Kidney (tissue), 14 donors: ENCODE results near the gene ATP8A2. TPM values are rescaled to one million over a fixed set of nuclear protein-coding genes. Genes with fewer than 3 reads are reported as not detected.
"Not testable (repeated sequence)": the region's sequence is repeated elsewhere in the genome, so short reads cannot be mapped to it uniquely, and the experiment has no call there.

Experiments
- DNase-seq, 5 donors: peaks; one replicate each; pipeline ENCODE4 v3.0.0-alpha.2; 2013 to 2020
- FAIRE-seq: peaks from 2 replicates; lab custom pipeline; 2012; peaks lifted over from hg19 to GRCh38; lab: Jason Lieb, UNC
- H3K27ac ChIP-seq, 2 donors: one replicate each; pipeline ENCODE4 v1.7.0; 2013; ENCODE audit warnings: low read depth in 2 of 2, low read length in 2 of 2, inconsistent platforms in 1 of 2
- H3K27me3 ChIP-seq: one replicate; pipeline ENCODE4 v1.7.1; 2013; ENCODE audit warnings: low read length, inconsistent platforms; ENCODE audit not compliant: control insufficient read depth, insufficient read depth
- H3K36me3 ChIP-seq, 3 donors: one replicate each; pipeline versions ENCODE4 v1.7.0 to v1.7.1; 2013; ENCODE audit warnings: low read length in 3 of 3, control low read depth in 1 of 3, inconsistent platforms in 1 of 3; ENCODE audit not compliant: insufficient read depth in 3 of 3, control insufficient read depth in 2 of 3
- H3K4me1 ChIP-seq, 3 donors: one replicate each; pipeline versions ENCODE4 v1.7.0 to v1.7.1; 2013; ENCODE audit warnings: low read length in 3 of 3, inconsistent platforms in 1 of 3, low read depth in 1 of 3; ENCODE audit not compliant: control insufficient read depth in 2 of 3, insufficient read depth in 2 of 3
- H3K4me3 ChIP-seq, 3 donors: one replicate each; pipeline versions ENCODE4 v1.7.0 to v1.8.1; 2013; ENCODE audit warnings: low read length in 3 of 3, control low read depth in 1 of 3, inconsistent platforms in 1 of 3
- H3K9ac ChIP-seq, 3 donors: one replicate each; pipeline versions ENCODE4 v1.7.0 to v1.7.1; 2013; ENCODE audit warnings: low read length in 3 of 3, control low read depth in 1 of 3, inconsistent platforms in 1 of 3
- H3K9me3 ChIP-seq, 3 donors: one replicate each; pipeline versions ENCODE4 v1.7.0 to v1.7.1; 2013; ENCODE audit warnings: low read length in 3 of 3, control low read depth in 1 of 3, inconsistent platforms in 1 of 3; ENCODE audit not compliant: control insufficient read depth in 2 of 3, insufficient read depth in 1 of 3
- intact Hi-C: fragments of 100-400 bp; cut with DNase I; formaldehyde crosslinking; loops from one replicate; pipeline ENCODE4 v1.11.1; 2022
- polyA plus RNA-seq: library from polyadenylated mRNA; stranded (reverse); fragments of 350-450 nt; fragmentation: Illumina TruSeq; extraction: RNeasy Lipid Tissue Mini Kit (QIAGEN cat#74804); gene quantifications from one replicate; pipeline ENCODE4 v1.2.3, GENCODE V29; 2014; ENCODE audit warnings: low read depth, low replicate concordance; ENCODE audit not compliant: insufficient read depth
- total RNA-seq: library from RNA; stranded (reverse); fragmentation: NEBNext Ultra II Directional; extraction: Animal tissue kit (Norgen Biotek cat#: 25700); gene quantifications from one replicate; pipeline ENCODE4 v1.2.1, GENCODE V29; 2021
- TF ChIP-seq, protein P1 (sequence below): IDR thresholded peaks from 3 replicates; pipeline ENCODE4 v1.5.1; 2012; ENCODE audit warnings: mild to moderate bottlenecking, moderate library complexity, borderline replicate concordance; ENCODE audit not compliant: insufficient read depth; ENCODE audit errors: extremely low read depth
- donor health status: control.
- donor health status: control.
- donor health status: control.
- donor health status: control.
- donor health status: control.
- donor health status: DM: yes; HTN: yes; CAD: no.
- donor health status: Normal renal cell carcinoma (clear cell type).

ATP8A2 gene
- total and polyA plus RNA-seq, 2 donors from 2014 or later = 0.50 to 0.73 TPM

GRCh38 chr13:26061947-26062346 is 690.2 kb downstream of the ATP8A2 start:
- intact Hi-C loops = loop anchor here (5.0 kb wide), 1 partner anchor 485 kb away; no protein-coding TSS in a partner anchor
- no peaks in the 10 kb centered on the region for H3K27me3 ChIP-seq
- DNase-seq (peak in 3 of 5 donors; percentile 33 to 81 (median 80)), FAIRE-seq (no peak)
- H3K9ac ChIP-seq = no peak overlapping the region
- H3K36me3 ChIP-seq = no peaks in the 10 kb centered on the region
- no peak overlapping the region for H3K4me3 ChIP-seq
- no peaks in the 10 kb centered on the region for H3K9me3 ChIP-seq
- no peak overlapping the region for H3K27ac ChIP-seq
- TF ChIP-seq, protein P1, sequence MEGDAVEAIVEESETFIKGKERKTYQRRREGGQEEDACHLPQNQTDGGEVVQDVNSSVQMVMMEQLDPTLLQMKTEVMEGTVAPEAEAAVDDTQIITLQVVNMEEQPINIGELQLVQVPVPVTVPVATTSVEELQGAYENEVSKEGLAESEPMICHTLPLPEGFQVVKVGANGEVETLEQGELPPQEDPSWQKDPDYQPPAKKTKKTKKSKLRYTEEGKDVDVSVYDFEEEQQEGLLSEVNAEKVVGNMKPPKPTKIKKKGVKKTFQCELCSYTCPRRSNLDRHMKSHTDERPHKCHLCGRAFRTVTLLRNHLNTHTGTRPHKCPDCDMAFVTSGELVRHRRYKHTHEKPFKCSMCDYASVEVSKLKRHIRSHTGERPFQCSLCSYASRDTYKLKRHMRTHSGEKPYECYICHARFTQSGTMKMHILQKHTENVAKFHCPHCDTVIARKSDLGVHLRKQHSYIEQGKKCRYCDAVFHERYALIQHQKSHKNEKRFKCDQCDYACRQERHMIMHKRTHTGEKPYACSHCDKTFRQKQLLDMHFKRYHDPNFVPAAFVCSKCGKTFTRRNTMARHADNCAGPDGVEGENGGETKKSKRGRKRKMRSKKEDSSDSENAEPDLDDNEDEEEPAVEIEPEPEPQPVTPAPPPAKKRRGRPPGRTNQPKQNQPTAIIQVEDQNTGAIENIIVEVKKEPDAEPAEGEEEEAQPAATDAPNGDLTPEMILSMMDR = no peak
- H3K4me1 ChIP-seq = peaks cover 0 to 3% (median 0%) of the 10 kb centered on the region in 3 donors

DNA sequence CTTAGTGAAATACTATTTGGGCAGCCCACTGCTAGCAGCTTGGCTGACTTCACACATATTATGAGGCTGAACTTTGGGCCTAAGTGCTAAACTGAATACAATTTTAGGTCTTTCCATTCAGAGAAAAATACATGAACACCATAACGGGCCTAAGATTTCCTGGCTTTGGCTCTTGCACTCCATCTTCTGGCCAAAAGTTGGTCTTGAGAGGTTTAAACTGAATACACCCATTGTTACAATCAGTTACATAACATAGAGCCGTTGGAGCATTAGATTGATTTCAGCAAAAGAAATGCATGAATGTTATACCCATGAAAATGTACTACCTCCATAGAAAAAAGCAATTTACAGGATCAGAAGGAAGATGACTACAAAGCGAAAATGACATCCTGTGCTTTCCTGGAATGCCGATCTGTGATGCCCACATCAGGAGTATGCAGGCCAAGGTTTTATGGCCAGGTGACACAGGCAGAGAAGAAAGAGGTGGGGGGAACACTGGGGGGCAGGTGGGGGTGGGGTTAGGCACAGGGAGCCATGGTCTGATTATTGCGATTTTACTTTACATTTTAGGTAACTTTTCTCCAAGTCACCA is 691.2 kb downstream of the ATP8A2 start:
- no peaks in the 10 kb centered on the region for H3K36me3 ChIP-seq
- intact Hi-C loops = loop anchor here (5.0 kb wide), 1 partner anchor 486 kb away; no protein-coding TSS in a partner anchor
- no peak overlapping the region for H3K27ac ChIP-seq
- FAIRE-seq (peak; percentile 83), DNase-seq (peak in 3 of 5 donors; percentile 61 to 90 (median 85))
- TF ChIP-seq, protein P1 = peak; percentile 73
- H3K4me3 ChIP-seq = no peak overlapping the region
- no peak overlapping the region for H3K9ac ChIP-seq
- H3K4me1 ChIP-seq = peaks cover 0 to 3% (median 0%) of the 10 kb centered on the region in 3 donors
- H3K27me3 ChIP-seq = no peaks in the 10 kb centered on the region
- H3K9me3 ChIP-seq = no peaks in the 10 kb centered on the region

- H3K9me3 ChIP-seq, H3K4me1 ChIP-seq, H3K4me3 ChIP-seq, intact Hi-C loops, DNase-seq, H3K9ac ChIP-seq, H3K27me3 ChIP-seq, H3K27ac ChIP-seq, H3K36me3 ChIP-seq, FAIRE-seq: not testable (repeated sequence)
These were observed 694.7 kb downstream of the ATP8A2 start for GRCh38 chr13:26066492-26066891.

DNA sequence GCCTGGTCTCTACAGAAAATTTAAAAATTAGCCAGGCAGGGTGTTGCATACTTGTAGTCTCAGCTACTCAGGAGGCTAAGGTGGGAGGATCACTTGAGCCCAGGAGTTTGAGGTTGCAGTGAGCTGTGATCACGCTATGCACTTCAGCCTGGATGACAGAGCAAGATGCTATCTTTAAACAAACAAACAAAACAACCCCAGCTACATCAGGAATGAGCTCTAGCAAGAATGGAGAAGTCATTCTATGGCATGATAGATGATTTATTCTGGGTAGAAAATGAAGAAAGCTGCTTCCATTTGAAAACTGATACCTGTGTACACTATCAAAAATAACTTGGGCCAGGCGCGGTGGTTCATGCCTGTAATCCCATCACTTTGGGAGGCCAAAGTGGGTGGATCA is 695.8 kb downstream of the ATP8A2 start:
- DNase-seq (no peak), FAIRE-seq (no peak)

GRCh38 chr13:26068372-26068771 is 696.6 kb downstream of the ATP8A2 start:
- H3K27ac ChIP-seq, DNase-seq, H3K4me3 ChIP-seq, H3K27me3 ChIP-seq, intact Hi-C loops, H3K9ac ChIP-seq, H3K36me3 ChIP-seq, H3K9me3 ChIP-seq, FAIRE-seq, H3K4me1 ChIP-seq: not testable (repeated sequence)

More for the DNA sequence above, 695.8 kb downstream of the ATP8A2 start:
- Histone ChIP-seq H3K27me3 (no peaks in the 10 kb centered on the region), H3K27ac (no peak overlapping the region), H3K4me3 (no peak overlapping the region), H3K4me1 (no peaks in the 10 kb centered on the region), H3K9ac (no peak overlapping the region), H3K9me3 (no peaks in the 10 kb centered on the region), H3K36me3 (no peaks in the 10 kb centered on the region)
- TF ChIP-seq, protein P1 = no peak
- intact Hi-C loops = no loop called here

DNA sequence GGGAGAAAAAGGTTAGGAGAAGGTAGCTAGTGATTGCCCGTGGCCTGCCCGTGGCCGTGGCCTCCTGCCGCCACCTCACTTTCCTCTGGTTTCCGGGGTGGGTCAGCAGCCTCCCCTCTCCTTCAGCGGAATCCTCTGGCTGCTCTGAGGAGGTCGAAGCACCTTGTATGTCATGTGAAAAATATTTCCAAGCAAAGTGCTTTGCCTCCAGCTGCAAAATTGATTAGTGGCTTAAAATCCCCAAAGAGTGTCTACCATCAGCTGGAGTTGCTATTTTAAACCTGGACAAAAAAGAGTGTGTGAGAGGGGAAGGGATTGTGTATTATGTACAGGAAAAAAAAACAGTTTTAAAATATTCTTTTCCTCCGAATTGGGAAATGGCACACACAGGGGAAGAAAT is 697.9 kb downstream of the ATP8A2 start:
- H3K9ac ChIP-seq, intact Hi-C loops, H3K27me3 ChIP-seq, DNase-seq, H3K27ac ChIP-seq, FAIRE-seq, H3K9me3 ChIP-seq, H3K4me1 ChIP-seq, H3K36me3 ChIP-seq, H3K4me3 ChIP-seq: not testable (repeated sequence)
